Spinal cord (tissue), 10 donors: ENCODE data around the gene RHOU. TPM values are rescaled to one million over a fixed set of nuclear protein-coding genes. Genes with fewer than 3 reads are reported as not detected.

Experiments used
- DNase-seq, 6 donors: peaks; one replicate each; pipeline versions ENCODE4 v3.0.0 to v3.0.0-alpha.2; 2013 to 2015; ENCODE audit warnings: low spot score in 6 of 6, low read depth in 4 of 6
- H3K27ac ChIP-seq: one replicate; pipeline ENCODE4 v1.5.1; 2013; ENCODE audit warnings: low read depth, low read length, control low read depth
- H3K27me3 ChIP-seq: one replicate; pipeline ENCODE4 v1.6.1; 2013; ENCODE audit warnings: low read length; ENCODE audit not compliant: control insufficient read depth, insufficient read depth
- H3K36me3 ChIP-seq: one replicate; pipeline ENCODE4 v1.6.1; 2013; ENCODE audit warnings: low read length; ENCODE audit not compliant: control insufficient read depth, insufficient read depth
- H3K4me1 ChIP-seq: one replicate; pipeline ENCODE4 v1.6.1; 2013; ENCODE audit warnings: low read length; ENCODE audit not compliant: control insufficient read depth, insufficient read depth
- H3K4me3 ChIP-seq: one replicate; pipeline ENCODE4 v1.5.1; 2013; ENCODE audit warnings: low read depth, low read length, control low read depth
- H3K9me3 ChIP-seq: one replicate; pipeline ENCODE4 v1.6.1; 2013; ENCODE audit warnings: low read length; ENCODE audit not compliant: control insufficient read depth, insufficient read depth
- WGBS: methylation state at CpG from one replicate; pipeline ENCODE4 v1.1.5; 2013; ENCODE audit warnings: missing lambda C conversion rate; ENCODE audit not compliant: insufficient coverage; 5-methylcytosine and 5-hydroxymethylcytosine counted together
- polyA plus RNA-seq, 2 donors: library from polyadenylated mRNA; unstranded; fragments of 120-200 nt; gene quantifications; one replicate each; pipeline ENCODE4 v1.2.1, GENCODE V29; 2013; ENCODE audit not compliant: insufficient read length in 2 of 2
- total RNA-seq, 2 donors: library from RNA; depleted of rRNA in 1 of 2; stranded (reverse); fragments of 120-200 nt in 1 of 2; fragments of >200 nt in 1 of 2; gene quantifications; one replicate each; pipeline versions ENCODE4 v1.2.3 to v1.2.4, GENCODE V29; 2013 to 2014
- donor health status: healthy.

The RHOU gene
- total and polyA plus RNA-seq, 4 donors: 23.6 to 47.3 (median 26.3) TPM

DNA sequence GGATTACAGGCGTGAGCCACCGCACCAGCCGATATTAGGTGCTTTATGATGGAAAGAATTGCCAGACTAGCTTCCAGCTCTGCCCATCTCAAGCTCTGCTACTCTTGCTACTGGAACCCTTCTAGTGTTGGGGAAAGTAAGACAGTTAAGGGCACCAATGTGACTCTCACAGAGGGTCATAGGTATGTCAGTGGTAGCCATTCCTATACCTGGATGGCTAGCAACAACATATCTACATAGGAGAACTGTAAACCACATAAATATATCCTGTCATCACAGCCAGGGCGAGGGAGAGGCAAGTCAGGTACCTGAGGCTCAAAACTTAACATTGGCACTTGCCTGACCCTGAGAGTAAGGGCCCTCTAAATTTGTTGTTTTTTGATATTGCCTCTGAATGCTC, 1.7 kb upstream of the RHOU start:
- Histone ChIP-seq H3K4me3 (no peak overlapping the region), H3K27ac (no peak overlapping the region), H3K36me3 (no peaks in the 10 kb centered on the region), H3K4me1 (peaks cover 13% of the 10 kb centered on the region), H3K27me3 (no peaks in the 10 kb centered on the region), H3K9me3 (no peaks in the 10 kb centered on the region)
- no peak for DNase-seq
- no CpG with 5 or more reads among the region's 4 CpGs for WGBS

DNA sequence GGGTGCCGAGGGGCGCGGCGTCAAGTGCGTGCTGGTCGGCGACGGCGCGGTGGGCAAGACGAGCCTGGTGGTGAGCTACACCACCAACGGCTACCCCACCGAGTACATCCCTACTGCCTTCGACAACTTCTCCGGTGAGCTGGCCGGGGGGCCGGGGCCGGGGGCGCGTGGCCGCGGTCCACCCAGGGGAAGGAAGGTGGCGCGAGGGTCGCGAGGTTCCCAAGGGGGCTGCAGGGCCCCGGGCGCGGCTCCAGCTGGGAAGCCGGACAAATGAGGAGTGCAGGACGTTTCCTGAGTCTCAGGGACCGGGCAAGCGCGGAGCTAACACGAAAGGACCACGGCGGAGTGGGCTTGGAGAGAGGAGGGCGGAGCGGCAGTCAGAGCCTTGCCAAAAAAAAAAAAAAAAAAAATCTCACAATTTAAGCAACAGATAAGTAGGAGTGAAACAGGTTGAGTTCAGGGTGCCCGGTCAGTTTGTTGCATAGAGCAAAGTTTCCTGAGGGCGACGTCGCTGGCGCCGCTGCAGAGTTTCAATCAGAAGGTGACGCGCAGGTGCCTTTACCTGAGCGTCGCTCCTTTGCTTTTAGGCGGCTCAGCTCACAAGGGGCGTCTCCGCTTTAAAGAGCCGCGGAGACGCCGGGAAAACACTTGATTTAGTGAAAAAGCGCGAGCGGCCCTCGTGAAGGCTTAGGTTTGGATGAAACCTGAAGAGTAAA, 750 bp downstream of the RHOU start:
- WGBS: under 1% methylated on average over 53 of the region's 60 CpGs
- Histone ChIP-seq H3K27ac (peak overlapping the region; percentile 50), H3K36me3 (peaks cover 4% of the 10 kb centered on the region), H3K4me3 (peak overlapping the region; percentile 80), H3K27me3 (no peaks in the 10 kb centered on the region), H3K4me1 (peaks cover 14% of the 10 kb centered on the region), H3K9me3 (no peaks in the 10 kb centered on the region)
- peak in 2 of 6 donors; percentile 67 for DNase-seq

DNA sequence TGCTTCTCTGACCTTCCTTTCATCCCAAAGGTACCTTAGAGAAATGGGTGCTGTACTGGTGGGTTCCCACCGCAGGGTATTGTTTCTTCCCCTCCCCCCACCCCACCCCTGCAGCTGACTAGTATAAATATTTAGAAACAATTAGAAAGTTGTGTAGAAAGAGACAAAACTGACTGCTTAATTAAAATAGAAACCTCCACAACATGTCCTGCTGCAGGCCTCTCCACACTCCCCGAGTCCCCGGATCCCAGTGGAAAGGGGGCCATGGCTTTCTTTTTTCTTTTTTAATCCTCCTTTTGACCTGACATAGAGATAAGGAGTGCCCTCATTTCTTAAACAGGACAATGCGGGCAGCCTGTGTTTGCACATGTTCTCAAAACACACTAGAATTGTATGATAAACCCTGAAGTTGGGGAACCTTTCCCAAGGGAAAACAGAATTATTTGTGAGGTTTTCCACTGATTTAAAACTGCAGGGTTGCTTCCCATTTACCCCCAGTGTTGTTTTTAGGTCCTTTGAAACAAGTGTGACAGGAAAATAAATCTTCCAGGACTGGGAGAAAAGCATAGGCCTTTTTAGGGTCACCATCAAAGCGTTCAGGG, 1.7 kb downstream of the RHOU start:
- Histone ChIP-seq H3K9me3 (no peaks in the 10 kb centered on the region), H3K4me3 (peak overlapping the region; percentile 80), H3K36me3 (peaks cover 4% of the 10 kb centered on the region), H3K27ac (peak overlapping the region; percentile 50), H3K27me3 (no peaks in the 10 kb centered on the region), H3K4me1 (peaks cover 19% of the 10 kb centered on the region)
- peak in 2 of 6 donors; percentile 50 to 61 for DNase-seq
- WGBS: 22% methylated on average over 1 of the region's 5 CpGs

DNA sequence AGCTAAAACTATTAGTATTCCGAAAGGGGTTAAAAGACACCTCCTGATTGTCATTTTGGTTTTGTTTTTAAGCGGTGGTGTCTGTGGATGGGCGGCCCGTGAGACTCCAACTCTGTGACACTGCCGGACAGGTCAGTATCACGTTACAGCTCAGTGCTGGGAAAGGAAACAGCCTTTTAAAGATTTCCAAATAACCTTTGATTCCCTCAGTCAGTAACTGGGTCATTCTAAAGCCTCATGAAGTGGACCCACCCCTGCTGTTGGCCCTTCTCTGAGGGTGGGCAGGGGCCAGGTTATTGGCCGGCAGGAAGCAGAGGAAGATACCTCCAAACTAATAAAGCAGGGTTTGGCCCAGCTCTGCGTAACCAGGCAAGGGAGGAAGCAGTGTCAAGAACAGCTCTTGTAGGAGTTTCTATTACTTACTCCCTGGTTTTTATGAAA, 2.3 kb downstream of the RHOU start:
- Histone ChIP-seq H3K4me3 (peak overlapping the region; percentile 80), H3K27ac (no peak overlapping the region), H3K9me3 (no peaks in the 10 kb centered on the region), H3K4me1 (peaks cover 21% of the 10 kb centered on the region), H3K36me3 (peaks cover 8% of the 10 kb centered on the region), H3K27me3 (no peaks in the 10 kb centered on the region)
- 55% methylated on average over 2 of the region's 8 CpGs for WGBS
- no peak for DNase-seq

DNA sequence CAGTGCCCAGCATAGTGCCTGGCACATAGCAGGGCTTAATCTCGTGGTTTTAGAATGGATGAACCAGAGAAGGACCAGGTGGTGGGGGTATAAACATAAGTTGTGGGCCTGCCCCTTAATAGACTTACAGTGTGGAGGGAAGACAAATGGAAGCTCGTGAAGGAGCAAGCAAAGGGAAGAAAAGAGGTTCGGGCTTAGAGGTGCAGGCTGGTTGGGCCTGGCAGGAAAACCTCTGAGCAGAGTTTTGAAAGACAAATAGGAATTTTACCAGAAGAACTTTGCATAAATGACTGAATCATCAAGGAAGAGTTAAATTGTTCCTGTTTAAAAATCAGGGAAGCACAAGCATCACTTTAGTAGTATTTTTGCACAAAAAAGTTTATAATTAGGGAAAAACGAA, 4.5 kb downstream of the RHOU start:
- Histone ChIP-seq H3K27me3 (no peaks in the 10 kb centered on the region), H3K36me3 (peaks cover 13% of the 10 kb centered on the region), H3K27ac (no peak overlapping the region), H3K4me3 (no peak overlapping the region), H3K4me1 (peaks cover 27% of the 10 kb centered on the region), H3K9me3 (no peaks in the 10 kb centered on the region)
- DNase-seq: no peak
- WGBS: 76% methylated on average over 2 of the region's 4 CpGs

DNA sequence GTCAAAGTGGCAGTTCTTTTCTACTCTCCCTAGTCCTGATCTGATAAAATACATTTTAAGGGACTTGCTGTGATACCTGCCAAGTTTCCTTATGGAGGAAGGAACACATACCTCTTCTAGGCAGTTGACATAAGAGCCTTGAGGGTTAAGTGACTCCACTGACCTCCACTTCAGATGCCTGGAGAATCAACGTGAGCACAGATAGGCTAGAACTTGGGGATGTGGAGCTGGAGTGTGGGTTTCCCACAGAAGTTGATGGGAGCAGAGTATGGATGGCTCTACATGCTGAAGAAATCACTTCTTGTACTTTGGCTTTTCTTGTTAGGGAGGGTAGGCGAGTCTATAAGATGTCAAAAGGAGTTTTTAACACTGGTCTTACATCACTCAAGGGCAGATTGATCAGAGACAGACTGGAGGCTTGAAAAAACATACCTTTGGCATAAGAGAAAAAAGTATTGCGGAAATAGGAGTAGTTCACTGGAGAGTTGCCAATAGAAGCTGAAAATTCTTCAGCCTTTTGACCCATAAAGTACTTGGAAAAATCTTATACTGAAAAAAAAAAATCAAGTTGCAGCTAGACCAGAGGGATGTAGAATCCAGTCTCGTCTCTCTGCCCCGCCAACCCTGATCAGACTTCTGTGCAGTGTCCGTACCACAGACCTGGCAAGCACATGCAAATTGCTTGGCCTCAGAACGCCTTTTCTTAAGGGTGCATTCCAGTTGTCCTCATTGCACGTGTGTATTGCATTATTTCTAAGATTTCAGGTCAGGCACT, 5.5 kb downstream of the RHOU start:
- Histone ChIP-seq H3K4me3 (no peak overlapping the region), H3K27me3 (no peaks in the 10 kb centered on the region), H3K9me3 (no peaks in the 10 kb centered on the region), H3K36me3 (peaks cover 19% of the 10 kb centered on the region), H3K4me1 (peaks cover 25% of the 10 kb centered on the region), H3K27ac (no peak overlapping the region)
- WGBS: 80% methylated on average over 6 of the region's 8 CpGs
- DNase-seq: no peak

DNA sequence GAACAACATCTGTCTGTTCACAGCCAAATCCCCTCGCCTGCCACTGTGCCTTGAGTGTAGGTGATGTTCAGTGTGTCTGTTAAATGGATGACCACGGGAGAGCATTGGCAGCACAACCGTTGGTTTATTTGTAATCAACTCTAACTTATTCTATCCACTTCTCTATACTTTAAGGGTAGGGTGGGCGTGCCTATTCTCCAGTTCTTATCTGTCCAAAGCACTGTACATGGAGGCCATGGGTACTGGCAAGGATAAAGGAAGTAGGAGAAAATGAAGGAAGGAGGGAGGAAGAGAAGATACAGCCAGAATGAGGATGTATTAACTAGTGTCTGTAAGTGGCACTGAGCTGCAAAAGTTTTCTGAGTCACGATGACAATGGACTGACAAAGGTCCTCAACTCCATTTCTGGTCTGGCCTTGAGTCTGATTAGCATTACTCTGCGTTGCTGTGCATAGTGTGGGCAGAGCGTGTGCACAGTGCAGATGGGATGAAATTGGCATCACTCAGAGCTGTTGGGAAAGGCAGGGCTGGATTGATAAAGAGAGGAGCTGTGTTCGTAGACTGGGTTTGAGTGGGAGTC, 7.1 kb downstream of the RHOU start:
- H3K36me3 ChIP-seq: peaks cover 21% of the 10 kb centered on the region

DNA sequence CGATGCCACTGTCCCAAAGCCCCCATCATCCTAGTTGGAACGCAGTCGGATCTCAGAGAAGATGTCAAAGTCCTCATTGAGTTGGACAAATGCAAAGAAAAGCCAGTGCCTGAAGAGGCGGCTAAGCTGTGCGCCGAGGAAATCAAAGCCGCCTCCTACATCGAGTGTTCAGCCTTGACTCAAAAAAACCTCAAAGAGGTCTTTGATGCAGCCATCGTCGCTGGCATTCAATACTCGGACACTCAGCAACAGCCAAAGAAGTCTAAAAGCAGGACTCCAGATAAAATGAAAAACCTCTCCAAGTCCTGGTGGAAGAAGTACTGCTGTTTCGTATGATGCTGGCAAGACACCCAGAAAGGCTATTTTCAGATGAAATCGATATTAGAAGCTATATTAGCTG, 8.1 kb downstream of the RHOU start:
- Histone ChIP-seq H3K27me3 (no peaks in the 10 kb centered on the region), H3K4me1 (peaks cover 15% of the 10 kb centered on the region), H3K36me3 (peaks cover 23% of the 10 kb centered on the region), H3K4me3 (no peak overlapping the region), H3K27ac (no peak overlapping the region), H3K9me3 (no peaks in the 10 kb centered on the region)
- peak in 2 of 6 donors; percentile 17 to 58 for DNase-seq
- WGBS: 72% methylated on average over 5 of the region's 13 CpGs

More for the DNA sequence above, 7.1 kb downstream of the RHOU start:
- no peak for DNase-seq
- no peaks in the 10 kb centered on the region for H3K27me3 ChIP-seq
- WGBS: 95% methylated on average over 3 of the region's 8 CpGs
- no peaks in the 10 kb centered on the region for H3K9me3 ChIP-seq
- H3K4me1 ChIP-seq: peaks cover 20% of the 10 kb centered on the region
- H3K4me3 ChIP-seq: no peak overlapping the region
- no peak overlapping the region for H3K27ac ChIP-seq

DNA sequence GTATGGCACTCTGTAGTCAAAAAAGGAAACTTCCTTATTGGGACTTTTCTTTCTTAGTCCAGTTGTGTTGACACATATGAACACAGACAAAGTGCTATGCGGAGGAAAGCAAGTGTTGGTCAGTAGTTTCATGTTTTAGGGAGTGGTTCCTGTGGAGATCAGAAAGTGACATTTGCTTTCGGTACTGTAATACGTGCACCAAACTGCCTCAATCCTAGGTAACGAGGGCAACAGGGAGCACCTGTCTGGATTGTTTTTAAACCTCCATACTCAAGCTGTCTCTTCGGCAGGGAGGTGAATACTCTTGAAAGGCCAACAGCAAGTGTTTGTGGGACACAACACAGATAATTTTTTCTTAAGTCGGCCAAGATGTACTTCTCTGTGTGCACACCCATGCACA, 9.1 kb downstream of the RHOU start:
- no CpG with 5 or more reads among the region's 6 CpGs for WGBS
- H3K4me3 ChIP-seq: no peak overlapping the region

More for the DNA sequence above, 9.1 kb downstream of the RHOU start:
- no peak for DNase-seq
- Histone ChIP-seq H3K36me3 (peaks cover 20% of the 10 kb centered on the region), H3K4me1 (peaks cover 15% of the 10 kb centered on the region), H3K27me3 (no peaks in the 10 kb centered on the region), H3K9me3 (no peaks in the 10 kb centered on the region), H3K27ac (no peak overlapping the region)
